ENCODE measurements around the gene TACC3. TPM values are rescaled to one million over a fixed set of nuclear protein-coding genes. Genes with fewer than 3 reads are reported as not detected.
A peak's percentile ranks its signal among the peaks of the same experiment; 100 is the strongest.

TACC3 gene
- total RNA-seq, 1 donor from 2014 or later, result 159 TPM

DNA sequence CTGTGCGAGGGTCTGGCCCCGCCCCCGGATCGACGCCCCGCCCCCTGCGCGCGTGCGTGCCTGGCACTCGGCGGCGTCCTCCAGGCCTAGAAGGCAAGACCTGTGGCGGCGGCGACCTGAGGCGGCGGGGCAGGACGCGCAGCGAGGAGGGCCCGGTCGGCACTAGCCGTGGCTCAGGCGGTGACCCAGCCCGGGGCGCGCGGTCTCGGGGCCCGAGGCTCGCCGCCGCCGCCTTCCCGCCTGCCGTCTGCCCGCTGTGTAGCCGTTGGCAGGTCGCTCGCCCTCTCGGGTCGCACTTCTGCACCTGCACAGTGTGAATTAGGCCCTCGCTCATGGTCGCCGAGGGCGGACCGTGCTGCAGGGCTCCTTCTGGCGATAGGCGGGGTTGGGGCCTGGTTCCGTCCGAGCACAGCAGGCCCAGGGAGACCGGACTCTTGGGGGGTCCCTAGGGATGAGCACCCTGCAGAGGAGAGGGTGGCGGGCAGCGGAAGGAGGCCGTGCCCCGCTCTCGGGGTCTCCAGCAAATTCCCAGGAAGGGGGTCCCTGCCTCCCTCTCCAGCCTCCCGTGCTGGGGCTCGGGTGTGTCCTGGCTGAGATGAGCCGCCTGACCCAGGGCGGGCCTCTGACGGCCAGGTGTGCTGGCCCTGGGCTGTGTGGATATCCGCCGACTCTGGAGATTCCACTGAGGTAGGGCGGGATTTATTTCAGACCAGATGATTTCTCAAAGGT, 36.7 kb upstream of the TACC3 start:
- no peak for DNase-seq (ENCODE audit: low read depth, low spot score)
- H3K9me3 Mint-ChIP-seq, result peaks cover 4% of the 10 kb centered on the region
- no peak for TF ChIP-seq CTCF (conservative IDR thresholded peaks at IDR 0.05)
- H3K27me3 Mint-ChIP-seq (ENCODE audit: low read depth), result peaks cover 31% of the 10 kb centered on the region
- H3K4me3 Mint-ChIP-seq, result peak overlapping the region; percentile 34
- H3K4me1 Mint-ChIP-seq, result peaks cover 14% of the 10 kb centered on the region
- H3K27ac Mint-ChIP-seq (ENCODE audit: unreplicated experiment), result no peak overlapping the region
- H3K36me3 Mint-ChIP-seq (ENCODE audit: low read depth), result peaks cover 3% of the 10 kb centered on the region

DNA sequence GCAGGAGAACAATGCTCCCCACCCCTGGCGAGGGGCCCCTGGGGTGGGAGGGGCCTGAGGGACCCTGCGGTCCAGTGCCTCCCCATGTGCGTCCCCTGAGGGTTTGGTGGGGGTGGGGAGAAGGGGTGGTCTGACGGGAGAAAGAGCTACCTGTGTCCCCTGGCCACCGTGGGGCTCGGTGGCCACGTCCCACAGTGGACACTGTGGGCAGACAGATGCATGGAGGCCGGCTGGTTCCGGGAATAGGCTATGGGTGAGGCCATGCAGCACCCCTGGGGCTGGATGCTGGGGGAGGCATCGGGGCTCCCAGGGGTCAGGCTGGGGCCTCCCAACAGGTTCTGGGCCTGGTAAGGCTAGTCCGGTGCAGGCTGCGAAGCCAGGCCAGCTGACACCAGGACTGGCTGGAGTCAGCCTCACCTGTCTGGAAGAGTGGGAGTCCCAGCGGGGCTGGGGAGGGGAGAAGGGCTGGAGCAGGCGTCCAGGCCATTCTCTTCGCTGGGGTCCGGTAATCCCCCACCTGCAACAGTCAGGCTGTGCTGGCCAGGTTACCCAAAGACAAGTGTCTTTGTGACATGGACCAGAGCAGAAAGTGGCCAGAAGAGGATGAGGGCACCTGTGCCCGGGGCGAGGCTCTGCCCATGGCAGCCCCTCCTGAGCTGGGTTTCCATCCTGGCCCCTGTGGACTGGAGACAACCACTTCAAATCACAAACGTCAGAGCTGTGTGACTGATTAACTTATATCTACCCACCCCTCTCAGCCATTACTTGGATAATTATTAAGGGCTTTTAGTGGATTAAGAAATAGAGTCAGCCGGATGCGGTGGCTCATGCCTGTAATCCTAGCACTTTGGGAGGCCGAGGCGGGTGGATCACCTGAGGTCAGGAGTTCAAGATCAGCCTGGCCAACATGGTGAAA, 35.8 kb upstream of the TACC3 start:
- Mint-ChIP-seq H3K9me3 (peaks cover 4% of the 10 kb centered on the region), H3K4me3 (no peak overlapping the region), H3K4me1 (peaks cover 14% of the 10 kb centered on the region), H3K27me3 (ENCODE audit: low read depth) (peaks cover 27% of the 10 kb centered on the region), H3K27ac (ENCODE audit: unreplicated experiment) (no peak overlapping the region), H3K36me3 (ENCODE audit: low read depth) (peaks cover 6% of the 10 kb centered on the region)
- no peak for TF ChIP-seq CTCF (conservative IDR thresholded peaks at IDR 0.05)
- DNase-seq (ENCODE audit: low read depth, low spot score), result no peak

DNA sequence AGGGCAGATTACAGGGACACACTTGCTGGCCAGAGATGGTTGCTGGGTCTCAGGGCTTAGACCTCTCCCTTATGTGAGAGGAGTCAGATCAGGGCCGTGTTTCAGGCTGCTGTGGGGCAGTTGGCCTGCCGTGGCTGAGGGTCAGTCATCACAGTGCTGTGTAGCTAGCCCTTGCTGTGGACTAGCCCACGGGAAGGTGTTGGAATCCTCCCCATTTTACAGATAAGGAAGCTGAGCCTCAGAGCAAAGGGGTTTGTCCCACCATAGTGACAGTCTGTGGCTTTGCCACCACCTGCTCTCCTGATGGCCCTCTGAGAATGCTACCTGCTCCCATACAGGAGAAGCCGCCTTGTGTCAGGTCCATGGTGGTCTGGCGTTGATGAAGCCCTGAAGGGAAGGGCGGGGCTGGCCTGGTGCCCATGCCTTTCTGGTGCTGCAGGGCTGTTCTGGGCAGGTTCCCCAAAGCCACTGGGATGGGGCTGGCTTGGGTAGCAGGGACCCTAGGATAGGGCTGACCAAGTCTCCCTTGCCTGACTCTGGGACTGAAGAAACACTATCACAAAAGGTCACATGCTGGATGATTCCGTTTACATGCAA, 34.8 kb upstream of the TACC3 start:
- Mint-ChIP-seq H3K9me3 (peaks cover 4% of the 10 kb centered on the region), H3K4me1 (peaks cover 14% of the 10 kb centered on the region), H3K36me3 (ENCODE audit: low read depth) (peaks cover 8% of the 10 kb centered on the region), H3K4me3 (peak overlapping the region; percentile 73), H3K27me3 (ENCODE audit: low read depth) (peaks cover 19% of the 10 kb centered on the region), H3K27ac (ENCODE audit: unreplicated experiment) (no peak overlapping the region)
- TF ChIP-seq CTCF (conservative IDR thresholded peaks at IDR 0.05), result no peak
- no peak for DNase-seq (ENCODE audit: low read depth, low spot score)

DNA sequence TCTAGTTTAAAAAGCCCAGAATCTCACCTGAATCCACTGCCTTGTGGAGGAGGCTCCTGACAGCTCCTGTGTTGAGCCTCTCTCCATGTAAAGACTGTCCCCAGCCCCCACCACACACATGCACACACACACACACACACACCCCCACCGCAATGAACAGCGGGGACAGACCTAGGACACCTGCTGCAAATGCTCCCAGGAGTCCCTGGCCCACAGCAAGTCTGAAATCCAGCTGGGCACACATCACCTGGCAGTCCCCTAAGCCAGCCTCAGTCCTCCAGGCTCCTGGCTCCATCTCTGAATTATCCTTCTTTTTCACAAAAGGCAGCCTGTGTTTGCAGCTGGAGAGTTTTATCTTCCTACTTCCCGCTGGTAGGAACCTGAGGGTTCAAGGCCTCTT, 30.6 kb upstream of the TACC3 start:
- H3K27ac Mint-ChIP-seq (ENCODE audit: unreplicated experiment), result no peak overlapping the region
- H3K27me3 Mint-ChIP-seq (ENCODE audit: low read depth), result no peaks in the 10 kb centered on the region
- DNase-seq (ENCODE audit: low read depth, low spot score), result no peak
- no peak overlapping the region for H3K4me3 Mint-ChIP-seq
- peaks cover 4% of the 10 kb centered on the region for H3K4me1 Mint-ChIP-seq
- peaks cover 12% of the 10 kb centered on the region for H3K36me3 Mint-ChIP-seq (ENCODE audit: low read depth)
- H3K9me3 Mint-ChIP-seq, result no peaks in the 10 kb centered on the region
- TF ChIP-seq CTCF (conservative IDR thresholded peaks at IDR 0.05), result no peak

DNA sequence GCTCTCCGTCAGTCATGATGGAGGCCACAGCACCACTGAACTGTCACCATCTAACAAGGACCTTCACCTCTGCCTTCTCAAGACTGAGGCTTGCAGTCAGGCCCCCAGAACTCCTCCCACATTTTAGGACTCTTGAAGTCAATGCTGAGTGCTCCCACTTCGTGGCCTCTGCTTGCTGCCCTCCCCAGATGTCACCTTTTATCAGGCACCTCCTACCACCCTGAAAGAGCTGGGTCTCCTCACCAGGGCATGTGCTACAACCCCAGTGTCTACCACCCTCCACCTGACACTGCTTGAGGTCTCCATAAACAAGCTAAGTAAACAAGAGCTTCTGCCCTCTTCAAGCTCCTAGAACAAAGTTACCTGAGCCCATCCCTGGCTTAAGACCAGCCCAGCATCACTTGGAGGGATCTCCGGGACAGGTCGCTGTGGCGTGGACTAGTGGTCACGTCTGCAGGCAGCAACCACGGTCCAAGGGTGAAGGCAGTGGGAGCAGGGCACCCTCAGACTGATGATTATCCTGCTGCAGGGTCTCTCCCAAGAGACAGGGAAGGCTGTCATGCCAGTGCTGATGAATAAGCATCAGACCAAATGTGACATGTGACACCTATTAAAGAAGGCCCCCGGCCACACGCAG, 29.5 kb upstream of the TACC3 start:
- no peak overlapping the region for H3K27ac Mint-ChIP-seq (ENCODE audit: unreplicated experiment)
- peaks cover 2% of the 10 kb centered on the region for H3K4me1 Mint-ChIP-seq
- DNase-seq (ENCODE audit: low read depth, low spot score), result no peak
- H3K9me3 Mint-ChIP-seq, result no peaks in the 10 kb centered on the region
- H3K27me3 Mint-ChIP-seq (ENCODE audit: low read depth), result no peaks in the 10 kb centered on the region
- no peak for TF ChIP-seq CTCF (conservative IDR thresholded peaks at IDR 0.05)
- H3K36me3 Mint-ChIP-seq (ENCODE audit: low read depth), result peaks cover 15% of the 10 kb centered on the region
- H3K4me3 Mint-ChIP-seq, result no peak overlapping the region

All from neural crest cell (in vitro differentiated cells).